GM10266 (cell line): Measurements from ENCODE around the gene TMUB2.

Experiments used
- DNase-seq: peaks from one replicate; pipeline ENCODE4 v3.0.0; 2012; ENCODE audit errors: extremely low spot score
- CTCF ChIP-seq: IDR thresholded peaks from 2 replicates; pipeline ENCODE4 v1.5.1; 2012; ENCODE audit warnings: mild to moderate bottlenecking, low read depth; ENCODE audit not compliant: control insufficient read depth, insufficient read depth; ENCODE audit errors: missing control alignments

The TMUB2 gene

GRCh38 chr17:44212507-44213402 is 26.0 kb downstream of the TMUB2 start:
- no peak for TF ChIP-seq CTCF
- DNase-seq: no peak

- DNase-seq: no peak
- no peak for TF ChIP-seq CTCF
Measured at GRCh38 chr17:44213403-44214229, 26.8 kb downstream of the TMUB2 start.

GRCh38 chr17:44214230-44214494 is 27.4 kb downstream of the TMUB2 start:
- no peak for TF ChIP-seq CTCF
- no peak for DNase-seq

- DNase-seq: no peak
- no peak for TF ChIP-seq CTCF
Measured at GRCh38 chr17:44214896-44215295, 28.1 kb downstream of the TMUB2 start.

- TF ChIP-seq CTCF: no peak
- no peak for DNase-seq
Measured at GRCh38 chr17:44216173-44216572, 29.4 kb downstream of the TMUB2 start.

- no peak for DNase-seq
- TF ChIP-seq CTCF: no peak
Measured at GRCh38 chr17:44216694-44217093, 29.9 kb downstream of the TMUB2 start.
